Smooth muscle cell (in vitro differentiated cells): ENCODE data around the gene MC2R. TPM values are rescaled to one million over a fixed set of nuclear protein-coding genes. Genes with fewer than 3 reads are reported as not detected.

Experiments
- DNase-seq: peaks from one replicate; lab custom pipeline; 2025; ENCODE audit not compliant: unreplicated experiment; lab: John Stamatoyannopoulos, UW
- H2AFZ ChIP-seq: fragments of 200-600 bp; sonication (generic); 2 replicates; pipeline ENCODE4 v1.6.0; 2016; ENCODE audit warnings: antibody characterized with exemption, low read depth, mild to moderate bottlenecking
- H3F3A ChIP-seq: fragments of 200-600 bp; sonication (generic); 2 replicates; pipeline ENCODE4 v1.6.0; 2017; ENCODE audit warnings: antibody characterized with exemption, low read depth
- H3K27ac ChIP-seq: fragments of 200-600 bp; sonication (generic); 2 replicates; pipeline ENCODE4 v1.5.1; 2016; ENCODE audit warnings: low read depth, mild to moderate bottlenecking
- H3K27me3 ChIP-seq: fragments of 200-600 bp; sonication (generic); 2 replicates; pipeline ENCODE4 v1.6.1; 2016; ENCODE audit warnings: low read depth, mild to moderate bottlenecking
- H3K36me3 ChIP-seq: fragments of 200-600 bp; sonication (generic); 2 replicates; pipeline ENCODE4 v1.5.1; 2016; ENCODE audit warnings: low read depth
- H3K4me1 ChIP-seq: fragments of 200-600 bp; sonication (generic); 2 replicates; pipeline ENCODE4 v1.5.1; 2016; ENCODE audit warnings: low read depth
- H3K4me2 ChIP-seq: fragments of 200-600 bp; sonication (generic); 2 replicates; pipeline ENCODE4 v1.6.0; 2016; ENCODE audit warnings: mild to moderate bottlenecking
- H3K4me3 ChIP-seq: fragments of 200-600 bp; sonication (generic); 2 replicates; pipeline ENCODE4 v1.5.1; 2016; ENCODE audit warnings: mild to moderate bottlenecking
- H3K79me2 ChIP-seq: fragments of 200-600 bp; sonication (generic); 2 replicates; pipeline ENCODE4 v1.6.0; 2016; ENCODE audit warnings: low read depth, mild to moderate bottlenecking
- H3K9ac ChIP-seq: fragments of 200-600 bp; sonication (generic); 2 replicates; pipeline ENCODE4 v1.6.0; 2016; ENCODE audit warnings: low read depth
- H3K9me3 ChIP-seq: fragments of 200-600 bp; sonication (generic); replicated peaks from 2 replicates; pipeline ENCODE4 v1.5.1; 2016; ENCODE audit warnings: low read depth
- H4K20me1 ChIP-seq: fragments of 200-600 bp; sonication (generic); 2 replicates; pipeline ENCODE4 v1.6.0; 2016; ENCODE audit warnings: low read depth
- WGBS: methylation state at CpG from one replicate; pipeline ENCODE4 v1.1.7; 2016; ENCODE audit warnings: low lambda C conversion rate; 5-methylcytosine and 5-hydroxymethylcytosine counted together
- polyA plus RNA-seq: library from polyadenylated mRNA; unstranded; fragments of >200 nt; fragmentation: Nextera tagmentation; extraction: Ambion mirVana; gene quantifications from 2 replicates; pipeline ENCODE4 v1.2.1, GENCODE V29; 2016
- total RNA-seq: library from RNA; depleted of rRNA; stranded (reverse); fragments of >200 nt; gene quantifications from 2 replicates; pipeline ENCODE4 v1.2.3, GENCODE V29; 2014
- TF ChIP-seq, protein P1 (sequence below): fragments of 200-600 bp; sonication (generic); IDR thresholded peaks from 2 replicates; pipeline ENCODE4 v1.5.1; 2017; ENCODE audit warnings: borderline replicate concordance, mild to moderate bottlenecking, antibody characterized with exemption; ENCODE audit not compliant: insufficient read depth, poor library complexity, severe bottlenecking

Gene MC2R
- total and polyA plus RNA-seq, 2 experiments from 2014 or later, result not detected

DNA sequence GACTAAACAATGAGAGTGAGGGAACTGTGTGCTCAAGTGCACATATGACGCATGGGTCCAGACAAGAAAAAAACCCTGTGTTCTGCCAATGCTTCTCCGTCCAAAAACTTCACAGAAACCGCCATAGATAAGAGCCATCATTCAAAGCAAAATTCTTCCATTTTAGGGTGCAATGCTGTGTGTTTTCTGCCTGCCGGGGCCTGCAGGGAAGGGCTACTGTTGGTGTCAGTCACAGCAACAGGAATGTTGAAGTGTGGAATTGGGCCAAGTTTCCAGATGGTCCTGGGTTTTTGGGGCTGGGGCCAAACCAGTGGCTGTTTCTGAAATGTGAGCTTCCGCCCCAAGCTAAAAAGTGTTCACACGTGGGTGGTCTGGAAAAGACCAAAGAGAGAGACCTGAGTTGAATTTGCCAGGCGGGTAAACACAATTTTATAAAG is 677 bp upstream of the MC2R start:
- no peak overlapping the region for H3K9ac ChIP-seq
- no peak overlapping the region for H3K4me3 ChIP-seq
- H3K27ac ChIP-seq, result no peak overlapping the region
- no peaks in the 10 kb centered on the region for H3K4me1 ChIP-seq
- H3K79me2 ChIP-seq, result no peaks in the 10 kb centered on the region
- H3K27me3 ChIP-seq, result no peaks in the 10 kb centered on the region
- TF ChIP-seq, protein P1, sequence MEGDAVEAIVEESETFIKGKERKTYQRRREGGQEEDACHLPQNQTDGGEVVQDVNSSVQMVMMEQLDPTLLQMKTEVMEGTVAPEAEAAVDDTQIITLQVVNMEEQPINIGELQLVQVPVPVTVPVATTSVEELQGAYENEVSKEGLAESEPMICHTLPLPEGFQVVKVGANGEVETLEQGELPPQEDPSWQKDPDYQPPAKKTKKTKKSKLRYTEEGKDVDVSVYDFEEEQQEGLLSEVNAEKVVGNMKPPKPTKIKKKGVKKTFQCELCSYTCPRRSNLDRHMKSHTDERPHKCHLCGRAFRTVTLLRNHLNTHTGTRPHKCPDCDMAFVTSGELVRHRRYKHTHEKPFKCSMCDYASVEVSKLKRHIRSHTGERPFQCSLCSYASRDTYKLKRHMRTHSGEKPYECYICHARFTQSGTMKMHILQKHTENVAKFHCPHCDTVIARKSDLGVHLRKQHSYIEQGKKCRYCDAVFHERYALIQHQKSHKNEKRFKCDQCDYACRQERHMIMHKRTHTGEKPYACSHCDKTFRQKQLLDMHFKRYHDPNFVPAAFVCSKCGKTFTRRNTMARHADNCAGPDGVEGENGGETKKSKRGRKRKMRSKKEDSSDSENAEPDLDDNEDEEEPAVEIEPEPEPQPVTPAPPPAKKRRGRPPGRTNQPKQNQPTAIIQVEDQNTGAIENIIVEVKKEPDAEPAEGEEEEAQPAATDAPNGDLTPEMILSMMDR, result no peak
- no peak overlapping the region for H3K4me2 ChIP-seq
- no peaks in the 10 kb centered on the region for H3K36me3 ChIP-seq
- H2AFZ ChIP-seq, result no peak overlapping the region
- WGBS, result 84% methylated on average over 7 of the region's 7 CpGs
- DNase-seq, result no peak
- no peaks in the 10 kb centered on the region for H3F3A ChIP-seq
- H4K20me1 ChIP-seq, result no peaks in the 10 kb centered on the region
- H3K9me3 ChIP-seq, result no peaks in the 10 kb centered on the region

DNA sequence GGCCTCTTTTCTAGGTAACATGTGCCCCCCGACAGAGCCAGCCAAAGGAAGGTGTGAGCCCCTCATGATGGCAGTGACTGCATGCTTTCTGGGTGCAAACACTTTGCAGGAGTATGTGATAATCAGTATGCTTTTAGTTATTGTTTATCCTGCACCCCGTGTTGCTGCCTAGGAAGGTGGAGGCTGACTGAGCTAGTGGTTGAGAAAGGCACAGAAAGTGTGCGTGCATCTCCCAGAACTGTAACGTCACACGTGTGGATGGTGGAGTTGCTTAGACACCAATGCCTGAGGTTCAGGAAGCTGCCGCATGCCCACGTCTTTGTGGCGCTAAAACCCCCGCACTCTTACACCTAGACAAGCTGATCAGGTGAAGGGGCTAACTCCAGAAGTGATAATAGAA is 580 bp downstream of the MC2R start:
- DNase-seq, result no peak
- no peaks in the 10 kb centered on the region for H3K4me1 ChIP-seq
- H3K36me3 ChIP-seq, result no peaks in the 10 kb centered on the region
- H2AFZ ChIP-seq, result no peak overlapping the region
- H3K4me3 ChIP-seq, result no peak overlapping the region
- TF ChIP-seq, protein P1, result no peak
- no peaks in the 10 kb centered on the region for H3K9me3 ChIP-seq
- no peaks in the 10 kb centered on the region for H3K79me2 ChIP-seq
- H3K4me2 ChIP-seq, result no peak overlapping the region
- no peak overlapping the region for H3K27ac ChIP-seq
- WGBS, result 91% methylated on average over 9 of the region's 9 CpGs
- no peaks in the 10 kb centered on the region for H3K27me3 ChIP-seq
- H3K9ac ChIP-seq, result no peak overlapping the region
- no peaks in the 10 kb centered on the region for H4K20me1 ChIP-seq
- H3F3A ChIP-seq, result no peaks in the 10 kb centered on the region

DNA sequence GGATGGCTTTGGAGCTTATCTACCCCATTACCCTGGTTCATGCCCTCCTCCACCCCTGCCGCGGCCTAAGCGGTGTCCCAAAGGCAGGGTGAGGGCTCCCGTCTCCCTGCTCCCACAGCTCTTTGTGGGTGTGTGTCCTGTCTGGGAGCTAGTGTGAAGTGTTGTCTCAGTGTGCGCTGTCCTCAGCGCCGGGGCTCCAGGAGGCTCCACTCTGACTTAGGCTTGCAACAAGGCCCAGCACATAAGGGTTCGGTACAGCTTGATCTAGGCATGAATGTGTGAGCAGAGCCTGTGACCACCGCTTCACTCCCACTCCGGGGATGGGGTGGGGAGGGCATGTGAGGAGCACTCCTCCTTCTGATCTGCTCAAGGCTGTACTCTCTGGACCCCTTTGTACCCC is 1.2 kb downstream of the MC2R start:
- H3K4me3 ChIP-seq, result no peak overlapping the region
- H3K9me3 ChIP-seq, result no peaks in the 10 kb centered on the region
- no peak overlapping the region for H3K9ac ChIP-seq
- no peaks in the 10 kb centered on the region for H3K27me3 ChIP-seq
- H3K4me1 ChIP-seq, result no peaks in the 10 kb centered on the region
- TF ChIP-seq, protein P1, result no peak
- H2AFZ ChIP-seq, result no peak overlapping the region
- H4K20me1 ChIP-seq, result no peaks in the 10 kb centered on the region
- WGBS, result 93% methylated on average over 10 of the region's 10 CpGs
- H3K79me2 ChIP-seq, result no peaks in the 10 kb centered on the region
- no peak overlapping the region for H3K4me2 ChIP-seq
- H3F3A ChIP-seq, result no peaks in the 10 kb centered on the region
- no peaks in the 10 kb centered on the region for H3K36me3 ChIP-seq
- DNase-seq, result no peak
- H3K27ac ChIP-seq, result no peak overlapping the region

DNA sequence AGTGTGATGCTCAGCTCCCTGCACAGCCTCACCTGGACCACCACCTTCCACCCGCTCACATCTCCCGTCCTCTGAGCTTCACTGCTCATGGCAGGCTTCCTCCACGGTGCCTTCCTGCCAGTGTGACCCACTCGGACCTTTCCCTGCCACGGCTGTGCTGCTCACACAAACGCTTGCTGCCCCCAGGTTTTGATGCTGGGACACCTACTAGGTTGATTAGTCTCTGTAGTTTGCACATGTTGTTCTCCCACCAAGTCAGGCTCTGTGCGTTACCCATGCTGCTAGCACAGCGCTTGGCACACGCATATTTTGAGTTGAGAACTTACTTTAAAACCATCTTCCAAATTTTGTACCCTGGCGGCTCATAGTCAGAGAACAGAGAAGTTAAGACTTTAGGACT is 2.1 kb downstream of the MC2R start:
- Histone ChIP-seq H3K27me3 (no peaks in the 10 kb centered on the region), H3K4me1 (no peaks in the 10 kb centered on the region), H3K36me3 (no peaks in the 10 kb centered on the region), H3K9me3 (no peaks in the 10 kb centered on the region), H3K27ac (no peak overlapping the region), H3K79me2 (no peaks in the 10 kb centered on the region), H3K4me2 (no peak overlapping the region), H3K9ac (no peak overlapping the region), H2AFZ (no peak overlapping the region), H4K20me1 (no peaks in the 10 kb centered on the region), H3F3A (no peaks in the 10 kb centered on the region), H3K4me3 (no peak overlapping the region)
- DNase-seq, result no peak
- 91% methylated on average over 10 of the region's 10 CpGs for WGBS
- TF ChIP-seq, protein P1, result no peak
